Measurements from ENCODE around the gene MGMT. TPM values are rescaled to one million over a fixed set of nuclear protein-coding genes. Genes with fewer than 3 reads are reported as not detected.

MGMT gene
- total and polyA plus RNA-seq, 2 of the 4 experiments (the other 2 are of a cell fraction), result 11.5 to 17.8 TPM

DNA sequence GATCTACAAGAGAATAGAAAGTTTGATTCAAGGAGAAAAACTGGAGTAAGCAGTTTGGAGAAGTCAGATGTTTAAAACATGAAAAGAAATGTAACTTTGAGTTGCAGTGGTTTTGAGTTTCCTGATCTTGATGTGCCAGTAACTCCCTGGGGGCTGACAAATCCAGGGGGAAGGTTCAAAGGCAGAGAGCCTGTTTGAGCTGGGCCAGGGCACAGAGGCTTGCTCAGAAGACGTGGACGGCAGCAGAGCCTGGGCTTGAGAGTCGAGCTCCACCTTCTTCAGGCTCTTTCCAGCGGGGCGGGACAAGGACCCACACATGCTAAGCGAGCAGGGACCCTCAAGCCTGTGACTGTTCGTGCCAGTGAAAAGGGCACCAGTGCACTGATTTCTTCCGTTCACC is 176.2 kb downstream of the MGMT start:
- Histone ChIP-seq H3K27me3 (ENCODE audit: control insufficient read depth, insufficient read depth, low read length) (no peaks in the 10 kb centered on the region), H2AK5ac (ENCODE audit: low read depth, low read length) (no peak overlapping the region), H3K9me1 (ENCODE audit: insufficient read depth, low read length) (no peaks in the 10 kb centered on the region), H3K4me3 (ENCODE audit: insufficient read depth, low read depth, low read length) (no peak overlapping the region), H4K8ac (ENCODE audit: low read depth in 2 of 2, low read length in 2 of 2) (no peak overlapping the region), H3K56ac (ENCODE audit: extremely low read depth, insufficient read depth, low read length) (no peak overlapping the region), H2BK15ac (ENCODE audit: low read depth, low read length) (no peak overlapping the region), H3K36me3 (ENCODE audit: control insufficient read depth, insufficient read depth, low read length) (no peaks in the 10 kb centered on the region), H3K14ac (replicated peaks; ENCODE audit: low read depth, low read length) (no peak overlapping the region), H3K18ac (ENCODE audit: low read depth, low read length) (no peak overlapping the region), H2AK9ac (replicated peaks; ENCODE audit: low read depth, low read length, poor library complexity) (no peak overlapping the region), H3K4me1 (ENCODE audit: control insufficient read depth, insufficient read depth, low read length) (no peaks in the 10 kb centered on the region), H3K4ac (ENCODE audit: low read depth, low read length) (no peak overlapping the region), H4K20me1 (ENCODE audit: insufficient read depth, low read length) (no peaks in the 10 kb centered on the region), H3K4me2 (ENCODE audit: low read depth, low read length) (no peak overlapping the region), H3K23ac (ENCODE audit: low read depth, low read length) (no peak overlapping the region), H3K27ac (ENCODE audit: insufficient read depth, low read length) (no peak overlapping the region), H4K91ac (ENCODE audit: insufficient read depth, low read depth, low read length) (no peak overlapping the region), H2AFZ (replicated peaks; ENCODE audit: low read length, poor library complexity) (no peak overlapping the region), H2BK120ac (ENCODE audit: low read depth, low read length) (no peak overlapping the region), H3K9me3 (ENCODE audit: control insufficient read depth, insufficient read depth, low read length) (no peaks in the 10 kb centered on the region), H2BK5ac (ENCODE audit: low read depth, low read length, poor library complexity, severe bottlenecking) (no peak overlapping the region), H3K79me1 (ENCODE audit: low read depth in 1 of 2, low read length in 2 of 2) (no peaks in the 10 kb centered on the region), H3K9ac (ENCODE audit: low read depth, low read length) (no peak overlapping the region), H2BK20ac (ENCODE audit: low read depth, low read length) (no peak overlapping the region), H4K5ac (ENCODE audit: low read depth, low read length) (no peak overlapping the region)
- in situ Hi-C loops (cut with MboI; ENCODE audit: low sequenced_read_pairs), result no loop called here
- ATAC-seq (ENCODE audit: low read depth) (no peak), DNase-seq (no peak)
- BruUV-seq (replicated peaks), result no TSS peak
- intact Hi-C loops (cut with micrococcal nuclease), result no loop called here
- CTCF ChIA-PET, result no interaction called here
- TF ChIP-seq CEBPB (IDR thresholded peaks at IDR 0.05; ENCODE audit: low read depth, low read length) (no peak), POLR2A (IDR thresholded peaks at IDR 0.05; ENCODE audit: low read depth, low read length) (no peak), MAFK (IDR thresholded peaks at IDR 0.05; ENCODE audit: low read depth, low read length) (no peak), SMC3 (IDR thresholded peaks at IDR 0.05; ENCODE audit: low read depth, low read length) (no peak), FOS (IDR thresholded peaks at IDR 0.05; ENCODE audit: low read depth, low read length) (no peak), CHD1 (IDR thresholded peaks at IDR 0.05; ENCODE audit: low read depth, low read length) (no peak), RAD21 (IDR thresholded peaks at IDR 0.05; ENCODE audit: low read length) (no peak), NFE2L2 (IDR thresholded peaks at IDR 0.05; ENCODE audit: low read depth, low read length) (no peak), BHLHE40 (IDR thresholded peaks at IDR 0.05; ENCODE audit: low read depth, low read length) (no peak)
- TF ChIP-seq, protein P1, sequence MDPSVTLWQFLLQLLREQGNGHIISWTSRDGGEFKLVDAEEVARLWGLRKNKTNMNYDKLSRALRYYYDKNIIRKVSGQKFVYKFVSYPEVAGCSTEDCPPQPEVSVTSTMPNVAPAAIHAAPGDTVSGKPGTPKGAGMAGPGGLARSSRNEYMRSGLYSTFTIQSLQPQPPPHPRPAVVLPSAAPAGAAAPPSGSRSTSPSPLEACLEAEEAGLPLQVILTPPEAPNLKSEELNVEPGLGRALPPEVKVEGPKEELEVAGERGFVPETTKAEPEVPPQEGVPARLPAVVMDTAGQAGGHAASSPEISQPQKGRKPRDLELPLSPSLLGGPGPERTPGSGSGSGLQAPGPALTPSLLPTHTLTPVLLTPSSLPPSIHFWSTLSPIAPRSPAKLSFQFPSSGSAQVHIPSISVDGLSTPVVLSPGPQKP (IDR thresholded peaks at IDR 0.05; ENCODE audit: borderline replicate concordance, low read depth, low read length), result no peak
- 92% methylated on average over 5 of the region's 8 CpGs; no CpG with 5 or more reads in 1 of the 2 experiments for WGBS, 2 experiments (ENCODE audit: extremely low coverage in 2 of 2, insufficient read length in 1 of 2)
- dilution Hi-C loops (cut with HindIII; ENCODE audit: low sequenced_read_pairs, unreplicated experiment), result no loop called here
- POLR2A ChIA-PET (ENCODE audit: unreplicated experiment), result no interaction called here

All from IMR-90 (cell line).